H4 (cell line): ENCODE data around the gene FAM219A. TPM values are rescaled to one million over a fixed set of nuclear protein-coding genes. Genes with fewer than 3 reads are reported as not detected.

Experiments used
- DNase-seq: peaks from one replicate; pipeline ENCODE4 v3.0.0-alpha.2; 2015; ENCODE audit warnings: low spot score
- total RNA-seq: library from RNA; depleted of rRNA; stranded (reverse); fragments of >200 nt; shearing (Covaris generic); gene quantifications from 2 replicates; pipeline ENCODE4 v1.2.3, GENCODE V29; 2014; rRNA removed

Gene FAM219A
- total RNA-seq, 1 experiment from 2014 or later: 17.9 TPM

- no peak for DNase-seq
These were observed 109.0 kb downstream of the FAM219A start for GRCh38 chr9:34349324-34349723.

Other genes starting within 250 kb of the FAM219A start
- gene KIF24, start 129.3 kb downstream of the FAM219A start, total RNA-seq: 5.5 and 5.9 TPM in 2 replicates
- 71.9 and 75.3 TPM in 2 replicates for gene NUDT2, start 129.0 kb downstream of the FAM219A start, total RNA-seq
- gene MYORG, start 81.7 kb downstream of the FAM219A start, total RNA-seq: 1.9 and 2.7 TPM in 2 replicates
- gene DNAI1, start 235 bp upstream of the FAM219A start, total RNA-seq: 0.04 and 0.27 TPM in 2 replicates
- 1.9 and 2.3 TPM in 2 replicates for gene ENHO, start 64.4 kb upstream of the FAM219A start, total RNA-seq
- 0.15 and 0.55 TPM in 2 replicates for gene CNTFR, start 131.2 kb upstream of the FAM219A start, total RNA-seq
- 52.8 and 59.3 TPM in 2 replicates for gene RPP25L, start 153.5 kb upstream of the FAM219A start, total RNA-seq
- 153 and 168 TPM in 2 replicates for gene DCTN3, start 161.9 kb upstream of the FAM219A start, total RNA-seq
- gene ARID3C, start 170.5 kb upstream of the FAM219A start, total RNA-seq: 0.21 TPM in 1 of 2 replicates, not detected in the other
- 80.2 and 127 TPM in 2 replicates for gene SIGMAR1, start 179.2 kb upstream of the FAM219A start, total RNA-seq
- 14.9 and 25.8 TPM in 2 replicates for gene GALT, start 188.1 kb upstream of the FAM219A start, total RNA-seq
- gene IL11RA, start 193.6 kb upstream of the FAM219A start, total RNA-seq: 8.9 and 12.4 TPM in 2 replicates
- not detected in 2 replicates for gene CCL27, start 204.1 kb upstream of the FAM219A start, total RNA-seq
- not detected in 2 replicates for gene CCL19, start 232.7 kb upstream of the FAM219A start, total RNA-seq